Activated T-cell treated with anti-CD3 and anti-CD28 coated beads, Interleukin-2, amount 50 U/mL, for 4 hours (primary cell): Measurements from ENCODE around the gene BSG. TPM values are rescaled to one million over a fixed set of nuclear protein-coding genes. Genes with fewer than 3 reads are reported as not detected.
A peak's percentile ranks its signal among the peaks of the same experiment; 100 is the strongest.
"Not testable (repeated sequence)": the region's sequence is repeated elsewhere in the genome, so short reads cannot be mapped to it uniquely, and the experiment has no call there.

Experiments
- ATAC-seq, 2 donors: fragments of 200-7000 bp; cut with Tn5 transposase; one replicate each; pipeline ENCODE4 v1.10.0; 2021
- DNase-seq: peaks from one replicate; pipeline ENCODE4 v3.0.0-alpha.2; 2020
- H3K27me3 Mint-ChIP-seq: one replicate; pipeline ENCODE4 v1.8.0; 2021; ENCODE audit warnings: low read depth, mixed read lengths
- H3K36me3 Mint-ChIP-seq: one replicate; pipeline ENCODE4 v1.8.0; 2022; ENCODE audit warnings: mixed read lengths; ENCODE audit not compliant: insufficient read depth
- H3K4me1 Mint-ChIP-seq: one replicate; pipeline ENCODE4 v1.8.0; 2021; ENCODE audit warnings: low read depth, mixed read lengths
- H3K4me3 Mint-ChIP-seq: one replicate; pipeline ENCODE4 v1.8.0; 2021; ENCODE audit warnings: mild to moderate bottlenecking, moderate library complexity, mixed read lengths
- H3K9me3 Mint-ChIP-seq: one replicate; pipeline ENCODE4 v1.8.0; 2021; ENCODE audit warnings: mixed read lengths
- total RNA-seq, 3 donors: library from RNA; stranded (reverse); gene quantifications; one replicate each; pipeline ENCODE4 v1.2.1, GENCODE V29; 2021

Gene BSG
- total RNA-seq, 3 donors from 2014 or later, result 241 to 277 (median 250) TPM

- Mint-ChIP-seq H3K4me3 (no peak overlapping the region), H3K9me3 (no peaks in the 10 kb centered on the region), H3K4me1 (peaks cover 6% of the 10 kb centered on the region), H3K36me3 (no peaks in the 10 kb centered on the region), H3K27me3 (peaks cover 16% of the 10 kb centered on the region)
- peak; percentile 64 to 68 for ATAC-seq
- peak; percentile 63 for DNase-seq
Observed at GRCh38 chr19:584240-585001, 12.0 kb downstream of the BSG start.

GRCh38 chr19:585146-585545 is 12.8 kb downstream of the BSG start:
- H3K4me1 Mint-ChIP-seq, H3K9me3 Mint-ChIP-seq, H3K36me3 Mint-ChIP-seq, H3K4me3 Mint-ChIP-seq, DNase-seq, ATAC-seq: not testable (repeated sequence)
- H3K27me3 Mint-ChIP-seq, result peaks cover 16% of the 10 kb centered on the region

- DNase-seq (no peak), ATAC-seq (no peak)
- Mint-ChIP-seq H3K27me3 (peaks cover 18% of the 10 kb centered on the region), H3K4me3 (no peak overlapping the region), H3K9me3 (no peaks in the 10 kb centered on the region), H3K4me1 (peaks cover 6% of the 10 kb centered on the region), H3K36me3 (no peaks in the 10 kb centered on the region)
Observed at GRCh38 chr19:585551-586110, 13.2 kb downstream of the BSG start.

- Mint-ChIP-seq H3K4me3 (peak overlapping the region; percentile 16), H3K9me3 (no peaks in the 10 kb centered on the region), H3K36me3 (no peaks in the 10 kb centered on the region), H3K4me1 (peaks cover 6% of the 10 kb centered on the region), H3K27me3 (peaks cover 27% of the 10 kb centered on the region)
- DNase-seq (peak; percentile 49), ATAC-seq (peak; percentile 67 to 68)
Observed at GRCh38 chr19:588093-588740, 15.8 kb downstream of the BSG start.

GRCh38 chr19:588741-589692 is 16.6 kb downstream of the BSG start:
- no peak overlapping the region for H3K4me3 Mint-ChIP-seq
- H3K4me1 Mint-ChIP-seq, result peaks cover 4% of the 10 kb centered on the region

GRCh38 chr19:589693-590395 is 17.4 kb downstream of the BSG start, which contains the start of gene HCN2:
HCN2 (plus strand) TSS chr19:589881; CDS start chr19:589946, 65 bp downstream.
- DNase-seq, result no peak
- Mint-ChIP-seq H3K4me3 (no peak within 1 kb of the TSS), H3K27me3 (peaks cover 25% of the 10 kb centered on the region)

More at GRCh38 chr19:588741-589692, 16.6 kb downstream of the BSG start:
- Mint-ChIP-seq H3K36me3 (no peaks in the 10 kb centered on the region), H3K27me3 (peaks cover 25% of the 10 kb centered on the region), H3K9me3 (no peaks in the 10 kb centered on the region)
- no peak for DNase-seq
- peak; percentile 7 to 11 for ATAC-seq

GRCh38 chr19:590396-590745 is 18.0 kb downstream of the BSG start:
- DNase-seq (no peak), ATAC-seq (peak; percentile 24 to 36)
- H3K36me3 Mint-ChIP-seq, result no peaks in the 10 kb centered on the region
- H3K27me3 Mint-ChIP-seq, result peaks cover 25% of the 10 kb centered on the region
- peaks cover 4% of the 10 kb centered on the region for H3K4me1 Mint-ChIP-seq
- H3K4me3 Mint-ChIP-seq, result no peak overlapping the region
- H3K9me3 Mint-ChIP-seq, result no peaks in the 10 kb centered on the region

More at GRCh38 chr19:589693-590395, 17.4 kb downstream of the BSG start, which contains the start of gene HCN2:
- Mint-ChIP-seq H3K36me3 (no peaks in the 10 kb centered on the region), H3K4me1 (peaks cover 4% of the 10 kb centered on the region), H3K9me3 (no peaks in the 10 kb centered on the region)
- ATAC-seq, result peak in 1 of 2 donors; percentile 3

- H3K36me3 Mint-ChIP-seq, result no peaks in the 10 kb centered on the region
- H3K9me3 Mint-ChIP-seq, result no peaks in the 10 kb centered on the region
- H3K27me3 Mint-ChIP-seq, result peaks cover 24% of the 10 kb centered on the region
- no peak overlapping the region for H3K4me3 Mint-ChIP-seq
- DNase-seq (no peak), ATAC-seq (no peak)
- H3K4me1 Mint-ChIP-seq, result peaks cover 4% of the 10 kb centered on the region
Observed at GRCh38 chr19:590750-591098, 18.3 kb downstream of the BSG start.

- ATAC-seq (no peak), DNase-seq (no peak)
- Mint-ChIP-seq H3K9me3 (no peaks in the 10 kb centered on the region), H3K4me3 (peak overlapping the region; percentile 13), H3K4me1 (peaks cover 4% of the 10 kb centered on the region), H3K36me3 (no peaks in the 10 kb centered on the region), H3K27me3 (peaks cover 18% of the 10 kb centered on the region)
Observed at GRCh38 chr19:591099-591958, 18.9 kb downstream of the BSG start.

GRCh38 chr19:592101-592500 is 19.7 kb downstream of the BSG start:
- H3K4me1 Mint-ChIP-seq, result peaks cover 4% of the 10 kb centered on the region
- no peak for DNase-seq
- peaks cover 17% of the 10 kb centered on the region for H3K27me3 Mint-ChIP-seq
- no peaks in the 10 kb centered on the region for H3K9me3 Mint-ChIP-seq
- H3K4me3 Mint-ChIP-seq, result no peak overlapping the region
- no peaks in the 10 kb centered on the region for H3K36me3 Mint-ChIP-seq
- ATAC-seq, result no peak

GRCh38 chr19:593055-593454 is 20.7 kb downstream of the BSG start:
- Mint-ChIP-seq H3K4me1 (peaks cover 2% of the 10 kb centered on the region), H3K4me3 (no peak overlapping the region), H3K27me3 (peaks cover 16% of the 10 kb centered on the region), H3K36me3 (no peaks in the 10 kb centered on the region), H3K9me3 (no peaks in the 10 kb centered on the region)
- ATAC-seq (no peak), DNase-seq (no peak)

- Mint-ChIP-seq H3K27me3 (peaks cover 14% of the 10 kb centered on the region), H3K4me3 (no peak overlapping the region), H3K4me1 (peaks cover 2% of the 10 kb centered on the region), H3K36me3 (no peaks in the 10 kb centered on the region), H3K9me3 (no peaks in the 10 kb centered on the region)
- ATAC-seq (no peak), DNase-seq (no peak)
Observed at GRCh38 chr19:593505-593904, 21.1 kb downstream of the BSG start.
